Non-pigmented ciliary epithelial cell (primary cell): ENCODE data around the gene ITIH4.
"Not testable (repeated sequence)": the region's sequence is repeated elsewhere in the genome, so short reads cannot be mapped to it uniquely, and the experiment has no call there.

Experiments
- DNase-seq: peaks from one replicate; pipeline ENCODE4 v3.0.0-alpha.2; 2010; ENCODE audit warnings: low read depth

Gene ITIH4

GRCh38 chr3:52782412-52783210, 47.9 kb downstream of the ITIH4 start:
- DNase-seq = no peak

- no peak for DNase-seq
Measured at GRCh38 chr3:52781741-52782140, 48.7 kb downstream of the ITIH4 start.

- no peak for DNase-seq
Measured at GRCh38 chr3:52779837-52780585, 50.5 kb downstream of the ITIH4 start.

GRCh38 chr3:52779011-52779836, 51.2 kb downstream of the ITIH4 start:
- DNase-seq = no peak

- DNase-seq = no peak
Measured at GRCh38 chr3:52777959-52778805, 52.3 kb downstream of the ITIH4 start.

- DNase-seq = no peak
Measured at GRCh38 chr3:52777127-52777958, 53.1 kb downstream of the ITIH4 start, which contains the start of gene ITIH1. TSS of gene ITIH1 (plus strand) at chr3:52777599. CDS start at chr3:52777616, 17 bp downstream.

- not testable (repeated sequence) for DNase-seq
Measured at GRCh38 chr3:52776486-52776885, 54.0 kb downstream of the ITIH4 start.

- DNase-seq = no peak
Measured at GRCh38 chr3:52775877-52776276, 54.6 kb downstream of the ITIH4 start.

- no peak for DNase-seq
Measured at GRCh38 chr3:52774901-52775864, 55.3 kb downstream of the ITIH4 start.

GRCh38 chr3:52774066-52774713, 56.3 kb downstream of the ITIH4 start:
- no peak for DNase-seq

- no peak for DNase-seq
Measured at GRCh38 chr3:52773361-52774065, 57.0 kb downstream of the ITIH4 start.

GRCh38 chr3:52771702-52772101, 58.8 kb downstream of the ITIH4 start:
- DNase-seq = no peak

- no peak for DNase-seq
Measured at GRCh38 chr3:52771334-52771681, 59.2 kb downstream of the ITIH4 start.

GRCh38 chr3:52770496-52771333, 59.8 kb downstream of the ITIH4 start, which contains the start of gene NEK4:
TSS of gene NEK4 (minus strand) at chr3:52770940. CDS start at chr3:52770746, 194 bp downstream.
- peak; percentile 47 for DNase-seq

GRCh38 chr3:52769786-52770455, 60.6 kb downstream of the ITIH4 start:
- no peak for DNase-seq

GRCh38 chr3:52763466-52763865, 67.0 kb downstream of the ITIH4 start:
- no peak for DNase-seq
